Renal pelvis (tissue), 4 donors: ENCODE data around the gene LIPF. TPM values are rescaled to one million over a fixed set of nuclear protein-coding genes. Genes with fewer than 3 reads are reported as not detected.
"Not testable (repeated sequence)": the region's sequence is repeated elsewhere in the genome, so short reads cannot be mapped to it uniquely, and the experiment has no call there.

Experiments
- DNase-seq: peaks from one replicate; pipeline ENCODE4 v3.0.0-alpha.2; 2013
- polyA plus RNA-seq, 3 donors: library from polyadenylated mRNA; unstranded; fragments of 120-200 nt; gene quantifications; one replicate each; pipeline ENCODE4 v1.2.1, GENCODE V29; 2013; ENCODE audit not compliant: insufficient read length in 3 of 3

LIPF gene
- polyA plus RNA-seq, 3 donors: 0.20 to 0.35 TPM; not detected in 1

GRCh38 chr10:88676283-88677060, 12.2 kb downstream of the LIPF start:
- DNase-seq: no peak

GRCh38 chr10:88680958-88681357, 16.7 kb downstream of the LIPF start:
- DNase-seq: no peak

GRCh38 chr10:88682491-88682890, 18.2 kb downstream of the LIPF start:
- no peak for DNase-seq

- DNase-seq: no peak
These were observed 23.7 kb downstream of the LIPF start for GRCh38 chr10:88687853-88688467.

- DNase-seq: no peak
These were observed 25.1 kb downstream of the LIPF start for GRCh38 chr10:88689366-88689765.

GRCh38 chr10:88693392-88694020, 29.3 kb downstream of the LIPF start:
- DNase-seq: no peak

- peak; percentile 30 for DNase-seq
These were observed 38.8 kb downstream of the LIPF start for GRCh38 chr10:88702848-88703597.

GRCh38 chr10:88705958-88706357, 41.7 kb downstream of the LIPF start, which contains the start of gene LIPK:
Gene LIPK (plus strand): TSS chr10:88706249. CDS start chr10:88724544, 18,295 bp downstream.
- DNase-seq: no peak

- DNase-seq: no peak
These were observed 43.4 kb downstream of the LIPF start for GRCh38 chr10:88707429-88708155.

- DNase-seq: not testable (repeated sequence)
These were observed 45.1 kb downstream of the LIPF start for GRCh38 chr10:88709361-88709760.

GRCh38 chr10:88715517-88715916, 51.3 kb downstream of the LIPF start:
- DNase-seq: no peak

- DNase-seq: no peak
These were observed 57.1 kb downstream of the LIPF start for GRCh38 chr10:88721392-88721791.

GRCh38 chr10:88725798-88726197, 61.6 kb downstream of the LIPF start:
- DNase-seq: no peak

- no peak for DNase-seq
These were observed 64.0 kb downstream of the LIPF start for GRCh38 chr10:88728107-88728763.

Other genes starting within 250 kb of the LIPF start
- 10 to 100 TPM; 16.8 to 18.4 (median 16.9) TPM for gene RNLS, start 81.1 kb upstream of the LIPF start, polyA plus RNA-seq
- gene LIPJ, start 77.7 kb upstream of the LIPF start, polyA plus RNA-seq: under 1 TPM; 0.10 to 0.40 (median 0.23) TPM
- gene LIPK, start 41.8 kb downstream of the LIPF start, polyA plus RNA-seq: not detected
- not detected for gene LIPN, start 95.6 kb downstream of the LIPF start, polyA plus RNA-seq
- not detected for gene LIPM, start 138.3 kb downstream of the LIPF start, polyA plus RNA-seq
- gene ANKRD22, start 187.4 kb downstream of the LIPF start, polyA plus RNA-seq: under 1 TPM; 0.28 to 0.41 (median 0.29) TPM
- gene STAMBPL1, start 215.8 kb downstream of the LIPF start, polyA plus RNA-seq: 1 to 10 TPM; 1.4 to 2.0 (median 1.5) TPM